Measurements from ENCODE around the gene SCD5. TPM values are rescaled to one million over a fixed set of nuclear protein-coding genes. Genes with fewer than 3 reads are reported as not detected.

Gene SCD5
- total and polyA plus RNA-seq, 2 of the 13 experiments (the other 11 are each of a cell fraction or from before 2014, with no cell fraction given) = not detected

DNA sequence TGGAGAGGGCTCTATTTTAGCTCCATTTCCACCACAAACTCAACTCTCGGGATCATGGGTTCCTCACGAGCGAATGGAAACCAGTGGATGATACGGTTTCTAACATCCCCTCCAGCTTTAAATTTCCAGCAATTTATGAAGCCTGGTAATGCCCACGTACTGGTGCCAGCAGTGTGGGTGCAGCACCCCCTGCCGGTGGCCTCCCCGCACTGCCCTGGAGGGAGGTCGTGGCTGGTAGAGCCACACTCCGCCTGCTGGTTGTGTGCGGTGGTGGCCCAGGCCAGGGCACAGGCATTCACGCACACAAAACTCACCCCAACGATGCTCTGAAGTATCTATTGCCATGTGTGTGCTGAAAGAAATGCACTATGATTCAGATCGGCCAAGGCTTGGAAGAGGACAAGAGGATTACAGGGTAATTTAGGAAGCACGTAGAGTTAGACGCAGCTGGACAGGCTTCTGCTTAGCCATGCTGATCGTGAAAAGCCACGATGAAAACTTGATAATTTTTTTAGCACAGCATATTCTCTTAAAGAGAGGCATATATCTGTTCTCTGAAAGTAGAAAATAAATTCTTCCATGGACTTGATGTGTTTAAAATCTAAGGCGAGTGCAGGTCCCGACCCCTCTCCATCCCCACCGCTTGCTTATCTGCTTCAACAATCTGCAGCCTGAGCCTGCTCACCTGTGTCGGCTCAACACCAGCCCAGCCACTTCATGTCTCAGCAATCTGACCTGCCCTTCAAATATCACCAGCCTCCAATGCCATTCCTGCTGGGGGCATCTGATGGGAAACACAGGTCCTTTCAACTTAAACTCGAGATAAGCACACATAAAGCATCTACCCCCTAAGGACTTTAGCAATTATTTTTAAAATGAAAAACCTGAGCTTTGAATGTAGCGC, 59.1 kb downstream of the SCD5 start (continued):
- TF ChIP-seq, protein P1, sequence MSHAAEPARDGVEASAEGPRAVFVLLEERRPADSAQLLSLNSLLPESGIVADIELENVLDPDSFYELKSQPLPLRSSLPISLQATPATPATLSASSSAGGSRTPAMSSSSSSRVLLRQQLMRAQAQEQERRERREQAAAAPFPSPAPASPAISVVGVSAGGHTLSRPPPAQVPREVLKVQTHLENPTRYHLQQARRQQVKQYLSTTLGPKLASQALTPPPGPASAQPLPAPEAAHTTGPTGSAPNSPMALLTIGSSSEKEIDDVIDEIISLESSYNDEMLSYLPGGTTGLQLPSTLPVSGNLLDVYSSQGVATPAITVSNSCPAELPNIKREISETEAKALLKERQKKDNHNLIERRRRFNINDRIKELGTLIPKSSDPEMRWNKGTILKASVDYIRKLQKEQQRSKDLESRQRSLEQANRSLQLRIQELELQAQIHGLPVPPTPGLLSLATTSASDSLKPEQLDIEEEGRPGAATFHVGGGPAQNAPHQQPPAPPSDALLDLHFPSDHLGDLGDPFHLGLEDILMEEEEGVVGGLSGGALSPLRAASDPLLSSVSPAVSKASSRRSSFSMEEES (CRISPR knock-in tag; IDR thresholded peaks at IDR 0.05) = no peak
- no peak for TF ChIP-seq HOXA7 (CRISPR knock-in tag; IDR thresholded peaks at IDR 0.05)
- TF ChIP-seq, protein P2, sequence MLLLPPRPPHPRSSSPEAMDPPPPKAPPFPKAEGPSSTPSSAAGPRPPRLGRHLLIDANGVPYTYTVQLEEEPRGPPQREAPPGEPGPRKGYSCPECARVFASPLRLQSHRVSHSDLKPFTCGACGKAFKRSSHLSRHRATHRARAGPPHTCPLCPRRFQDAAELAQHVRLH (CRISPR knock-in tag; IDR thresholded peaks at IDR 0.05; ENCODE audit: borderline replicate concordance, low read depth) = 0 out of 2 replicates have a peak, but pooled peaks have one; percentile 59
- TF ChIP-seq HNF4G (IDR thresholded peaks at IDR 0.05; ENCODE audit: borderline replicate concordance, low read depth, low read length) = no peak
- no peak for TF ChIP-seq HNF4G (CRISPR knock-in tag; IDR thresholded peaks at IDR 0.05; ENCODE audit: borderline replicate concordance, low read depth)
- no peak for TF ChIP-seq ZBTB7B (CRISPR knock-in tag; IDR thresholded peaks at IDR 0.05)
- TF ChIP-seq ZFX (CRISPR knock-in tag; IDR thresholded peaks at IDR 0.05; ENCODE audit: low read depth) = 0 out of 2 replicates have a peak, but pooled peaks have one; percentile 27
- peak; percentile 85 for TF ChIP-seq HNRNPL (IDR thresholded peaks at IDR 0.05; ENCODE audit: low read depth, low read length)
- TF ChIP-seq SSRP1 (CRISPR knock-in tag; IDR thresholded peaks at IDR 0.05) = no peak
- no peak for TF ChIP-seq CENPX (CRISPR knock-in tag; IDR thresholded peaks at IDR 0.05)
- TF ChIP-seq ZMYM4 (CRISPR knock-in tag; IDR thresholded peaks at IDR 0.05) = peak; percentile 70
- TF ChIP-seq, protein P3, sequence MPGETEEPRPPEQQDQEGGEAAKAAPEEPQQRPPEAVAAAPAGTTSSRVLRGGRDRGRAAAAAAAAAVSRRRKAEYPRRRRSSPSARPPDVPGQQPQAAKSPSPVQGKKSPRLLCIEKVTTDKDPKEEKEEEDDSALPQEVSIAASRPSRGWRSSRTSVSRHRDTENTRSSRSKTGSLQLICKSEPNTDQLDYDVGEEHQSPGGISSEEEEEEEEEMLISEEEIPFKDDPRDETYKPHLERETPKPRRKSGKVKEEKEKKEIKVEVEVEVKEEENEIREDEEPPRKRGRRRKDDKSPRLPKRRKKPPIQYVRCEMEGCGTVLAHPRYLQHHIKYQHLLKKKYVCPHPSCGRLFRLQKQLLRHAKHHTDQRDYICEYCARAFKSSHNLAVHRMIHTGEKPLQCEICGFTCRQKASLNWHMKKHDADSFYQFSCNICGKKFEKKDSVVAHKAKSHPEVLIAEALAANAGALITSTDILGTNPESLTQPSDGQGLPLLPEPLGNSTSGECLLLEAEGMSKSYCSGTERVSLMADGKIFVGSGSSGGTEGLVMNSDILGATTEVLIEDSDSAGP (CRISPR knock-in tag; IDR thresholded peaks at IDR 0.05; ENCODE audit: borderline replicate concordance) = peak; percentile 76
- TF ChIP-seq, protein P4, sequence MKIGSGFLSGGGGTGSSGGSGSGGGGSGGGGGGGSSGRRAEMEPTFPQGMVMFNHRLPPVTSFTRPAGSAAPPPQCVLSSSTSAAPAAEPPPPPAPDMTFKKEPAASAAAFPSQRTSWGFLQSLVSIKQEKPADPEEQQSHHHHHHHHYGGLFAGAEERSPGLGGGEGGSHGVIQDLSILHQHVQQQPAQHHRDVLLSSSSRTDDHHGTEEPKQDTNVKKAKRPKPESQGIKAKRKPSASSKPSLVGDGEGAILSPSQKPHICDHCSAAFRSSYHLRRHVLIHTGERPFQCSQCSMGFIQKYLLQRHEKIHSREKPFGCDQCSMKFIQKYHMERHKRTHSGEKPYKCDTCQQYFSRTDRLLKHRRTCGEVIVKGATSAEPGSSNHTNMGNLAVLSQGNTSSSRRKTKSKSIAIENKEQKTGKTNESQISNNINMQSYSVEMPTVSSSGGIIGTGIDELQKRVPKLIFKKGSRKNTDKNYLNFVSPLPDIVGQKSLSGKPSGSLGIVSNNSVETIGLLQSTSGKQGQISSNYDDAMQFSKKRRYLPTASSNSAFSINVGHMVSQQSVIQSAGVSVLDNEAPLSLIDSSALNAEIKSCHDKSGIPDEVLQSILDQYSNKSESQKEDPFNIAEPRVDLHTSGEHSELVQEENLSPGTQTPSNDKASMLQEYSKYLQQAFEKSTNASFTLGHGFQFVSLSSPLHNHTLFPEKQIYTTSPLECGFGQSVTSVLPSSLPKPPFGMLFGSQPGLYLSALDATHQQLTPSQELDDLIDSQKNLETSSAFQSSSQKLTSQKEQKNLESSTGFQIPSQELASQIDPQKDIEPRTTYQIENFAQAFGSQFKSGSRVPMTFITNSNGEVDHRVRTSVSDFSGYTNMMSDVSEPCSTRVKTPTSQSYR (CRISPR knock-in tag; IDR thresholded peaks at IDR 0.05; ENCODE audit: borderline replicate concordance) = 0 out of 2 replicates have a peak, but pooled peaks have one; percentile 12
- no peak for TF ChIP-seq SMAD9 (CRISPR knock-in tag; IDR thresholded peaks at IDR 0.05)
- peak; percentile 36; the same call in 1 of the 2 replicates for TF ChIP-seq HDAC2 (CRISPR knock-in tag; IDR thresholded peaks at IDR 0.05)
- TF ChIP-seq, protein P5, sequence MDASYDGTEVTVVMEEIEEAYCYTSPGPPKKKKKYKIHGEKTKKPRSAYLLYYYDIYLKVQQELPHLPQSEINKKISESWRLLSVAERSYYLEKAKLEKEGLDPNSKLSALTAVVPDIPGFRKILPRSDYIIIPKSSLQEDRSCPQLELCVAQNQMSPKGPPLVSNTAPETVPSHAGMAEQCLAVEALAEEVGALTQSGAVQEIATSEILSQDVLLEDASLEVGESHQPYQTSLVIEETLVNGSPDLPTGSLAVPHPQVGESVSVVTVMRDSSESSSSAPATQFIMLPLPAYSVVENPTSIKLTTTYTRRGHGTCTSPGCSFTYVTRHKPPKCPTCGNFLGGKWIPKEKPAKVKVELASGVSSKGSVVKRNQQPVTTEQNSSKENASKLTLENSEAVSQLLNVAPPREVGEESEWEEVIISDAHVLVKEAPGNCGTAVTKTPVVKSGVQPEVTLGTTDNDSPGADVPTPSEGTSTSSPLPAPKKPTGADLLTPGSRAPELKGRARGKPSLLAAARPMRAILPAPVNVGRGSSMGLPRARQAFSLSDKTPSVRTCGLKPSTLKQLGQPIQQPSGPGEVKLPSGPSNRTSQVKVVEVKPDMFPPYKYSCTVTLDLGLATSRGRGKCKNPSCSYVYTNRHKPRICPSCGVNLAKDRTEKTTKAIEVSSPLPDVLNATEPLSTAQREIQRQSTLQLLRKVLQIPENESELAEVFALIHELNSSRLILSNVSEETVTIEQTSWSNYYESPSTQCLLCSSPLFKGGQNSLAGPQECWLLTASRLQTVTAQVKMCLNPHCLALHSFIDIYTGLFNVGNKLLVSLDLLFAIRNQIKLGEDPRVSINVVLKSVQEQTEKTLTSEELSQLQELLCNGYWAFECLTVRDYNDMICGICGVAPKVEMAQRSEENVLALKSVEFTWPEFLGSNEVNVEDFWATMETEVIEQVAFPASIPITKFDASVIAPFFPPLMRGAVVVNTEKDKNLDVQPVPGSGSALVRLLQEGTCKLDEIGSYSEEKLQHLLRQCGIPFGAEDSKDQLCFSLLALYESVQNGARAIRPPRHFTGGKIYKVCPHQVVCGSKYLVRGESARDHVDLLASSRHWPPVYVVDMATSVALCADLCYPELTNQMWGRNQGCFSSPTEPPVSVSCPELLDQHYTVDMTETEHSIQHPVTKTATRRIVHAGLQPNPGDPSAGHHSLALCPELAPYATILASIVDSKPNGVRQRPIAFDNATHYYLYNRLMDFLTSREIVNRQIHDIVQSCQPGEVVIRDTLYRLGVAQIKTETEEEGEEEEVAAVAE (CRISPR knock-in tag; IDR thresholded peaks at IDR 0.05; ENCODE audit: borderline replicate concordance) = no peak
- peak; percentile 64 for TF ChIP-seq SALL1 (CRISPR knock-in tag; IDR thresholded peaks at IDR 0.05)
- TF ChIP-seq SMARCE1 (IDR thresholded peaks at IDR 0.05; ENCODE audit: borderline replicate concordance) = no peak
